Activated CD4-positive, alpha-beta T cell treated with anti-CD3 and anti-CD28 coated beads, Interleukin-2, amount 10 ng/mL, durations not matched to agents 24 days and 14 days (primary cell): ENCODE results near the gene NEU2. TPM values are rescaled to one million over a fixed set of nuclear protein-coding genes. Genes with fewer than 3 reads are reported as not detected.
"Not testable (repeated sequence)": the region's sequence is repeated elsewhere in the genome, so short reads cannot be mapped to it uniquely, and the experiment has no call there.

ENCODE experiments used
- DNase-seq: peaks from one replicate; pipeline ENCODE4 v3.0.0; 2022
- H3K27ac Mint-ChIP-seq: one replicate; pipeline ENCODE4 v1.8.0; 2022; ENCODE audit warnings: mild to moderate bottlenecking, mixed read lengths
- H3K27me3 Mint-ChIP-seq: one replicate; pipeline ENCODE4 v1.8.0; 2022; ENCODE audit warnings: mixed read lengths
- H3K36me3 Mint-ChIP-seq: one replicate; pipeline ENCODE4 v1.8.0; 2022; ENCODE audit warnings: low read depth, mild to moderate bottlenecking, mixed read lengths
- H3K4me1 Mint-ChIP-seq: one replicate; pipeline ENCODE4 v1.8.0; 2021; ENCODE audit warnings: mixed read lengths
- H3K4me3 Mint-ChIP-seq: one replicate; pipeline ENCODE4 v1.8.0; 2022; ENCODE audit warnings: mild to moderate bottlenecking, moderate library complexity, mixed read lengths
- H3K9me3 Mint-ChIP-seq: one replicate; pipeline ENCODE4 v1.8.0; 2021; ENCODE audit warnings: mixed read lengths
- intact Hi-C: fragments of 100-400 bp; cut with micrococcal nuclease; formaldehyde crosslinking; loops from one replicate; pipeline ENCODE4 v1.15.1; 2023
- total RNA-seq: library from RNA; stranded (reverse); gene quantifications from 2 replicates; pipeline ENCODE4 v1.2.3, GENCODE V29; 2022

NEU2 gene
- total RNA-seq, 1 donor from 2014 or later, result not detected

DNA sequence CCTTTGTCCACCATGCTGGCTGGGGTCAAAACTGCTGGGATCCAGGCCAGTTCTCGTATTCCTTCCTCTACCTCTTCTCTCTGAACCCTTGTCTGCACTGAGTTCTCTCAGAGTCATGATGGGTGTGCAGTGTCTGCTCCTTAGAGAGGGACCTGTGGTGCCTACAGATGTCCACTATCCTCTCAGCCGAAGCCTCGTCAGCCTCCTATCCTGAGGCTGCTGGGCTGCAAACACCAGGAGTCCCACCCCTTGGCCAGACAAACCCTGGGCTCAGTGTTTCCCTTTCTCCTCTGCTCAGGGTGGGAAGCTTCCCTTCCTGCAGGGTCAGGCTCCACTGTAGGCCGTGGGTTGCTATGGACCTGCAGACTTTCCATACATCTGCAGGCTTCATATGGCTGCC, 30.0 kb downstream of the NEU2 start:
- no peak for DNase-seq
- H3K36me3 Mint-ChIP-seq, result peaks cover 29% of the 10 kb centered on the region
- intact Hi-C loops, result loop anchor here (5.0 to 10.0 kb wide), 3 partner anchors 35 to 368 kb away; partner anchors contain the start of gene GIGYF2
- peaks cover 56% of the 10 kb centered on the region for H3K4me1 Mint-ChIP-seq
- H3K4me3 Mint-ChIP-seq, result peak overlapping the region; percentile 95
- no peaks in the 10 kb centered on the region for H3K27me3 Mint-ChIP-seq
- H3K9me3 Mint-ChIP-seq, result peaks cover 4% of the 10 kb centered on the region
- peak overlapping the region; percentile 98 for H3K27ac Mint-ChIP-seq

DNA sequence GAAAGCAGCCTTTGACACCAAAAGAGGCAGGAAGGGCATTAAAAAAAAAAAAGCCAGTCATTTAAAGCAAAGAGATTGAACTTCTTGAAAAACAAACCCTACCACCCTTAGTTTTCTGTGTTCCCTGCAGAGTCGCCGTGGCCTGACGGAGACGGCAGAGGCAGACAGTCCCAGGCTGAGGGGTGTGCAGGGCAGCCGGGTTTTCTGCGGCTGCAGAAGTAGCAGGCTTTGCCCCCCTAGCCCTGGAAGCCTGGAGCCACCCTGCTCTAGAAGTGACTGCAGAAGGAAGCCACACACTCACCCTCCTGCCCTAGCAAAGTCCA, 30.4 kb downstream of the NEU2 start:
- H3K4me1 Mint-ChIP-seq, result peaks cover 56% of the 10 kb centered on the region
- intact Hi-C loops, result loop anchor here (5.0 to 10.0 kb wide), 3 partner anchors 34 to 368 kb away; partner anchors contain the start of gene GIGYF2
- peak overlapping the region; percentile 98 for H3K27ac Mint-ChIP-seq
- H3K9me3 Mint-ChIP-seq, result peaks cover 4% of the 10 kb centered on the region
- no peak for DNase-seq
- peaks cover 33% of the 10 kb centered on the region for H3K36me3 Mint-ChIP-seq
- H3K27me3 Mint-ChIP-seq, result no peaks in the 10 kb centered on the region
- peak overlapping the region; percentile 95 for H3K4me3 Mint-ChIP-seq

- Mint-ChIP-seq H3K27ac (peak overlapping the region; percentile 98), H3K27me3 (no peaks in the 10 kb centered on the region), H3K4me3 (peak overlapping the region; percentile 95), H3K36me3 (peaks cover 34% of the 10 kb centered on the region), H3K4me1 (peaks cover 56% of the 10 kb centered on the region), H3K9me3 (peaks cover 4% of the 10 kb centered on the region)
- intact Hi-C loops, result loop anchor here (5.0 to 10.0 kb wide), 3 partner anchors 34 to 369 kb away; partner anchors contain the start of gene GIGYF2
- peak; percentile 69 for DNase-seq
These were observed 30.9 kb downstream of the NEU2 start for GRCh38 chr2:233063269-233063975.

DNA sequence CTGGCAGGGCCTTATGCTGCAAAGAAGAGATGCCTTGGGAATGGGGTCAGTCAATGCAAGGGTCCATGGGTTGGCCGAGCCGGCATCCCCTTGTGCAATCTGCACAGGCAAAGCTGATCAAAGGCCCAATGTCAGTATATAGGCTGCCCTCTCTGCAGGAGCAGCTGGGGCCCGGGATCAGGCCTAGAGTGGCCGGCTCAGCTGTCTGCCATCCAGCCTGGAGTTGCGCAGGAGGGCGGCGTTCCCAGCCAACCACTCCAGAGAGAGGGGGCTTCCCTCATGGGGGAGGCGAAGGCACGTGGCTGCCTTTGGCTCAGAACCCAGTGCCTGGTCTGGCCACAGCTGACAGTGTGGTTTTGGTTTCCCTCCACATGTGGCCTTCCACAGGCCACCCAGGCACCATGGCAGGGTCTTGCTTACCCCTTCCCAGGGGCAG, 31.5 kb downstream of the NEU2 start:
- Mint-ChIP-seq H3K27me3 (no peaks in the 10 kb centered on the region), H3K27ac (peak overlapping the region; percentile 34), H3K36me3 (peaks cover 40% of the 10 kb centered on the region), H3K4me3 (peak overlapping the region; percentile 95), H3K9me3 (peaks cover 4% of the 10 kb centered on the region), H3K4me1 (peaks cover 61% of the 10 kb centered on the region)
- intact Hi-C loops, result loop anchor here (5.0 to 10.0 kb wide), 3 partner anchors 33 to 369 kb away; partner anchors contain the start of gene GIGYF2
- DNase-seq, result no peak

DNA sequence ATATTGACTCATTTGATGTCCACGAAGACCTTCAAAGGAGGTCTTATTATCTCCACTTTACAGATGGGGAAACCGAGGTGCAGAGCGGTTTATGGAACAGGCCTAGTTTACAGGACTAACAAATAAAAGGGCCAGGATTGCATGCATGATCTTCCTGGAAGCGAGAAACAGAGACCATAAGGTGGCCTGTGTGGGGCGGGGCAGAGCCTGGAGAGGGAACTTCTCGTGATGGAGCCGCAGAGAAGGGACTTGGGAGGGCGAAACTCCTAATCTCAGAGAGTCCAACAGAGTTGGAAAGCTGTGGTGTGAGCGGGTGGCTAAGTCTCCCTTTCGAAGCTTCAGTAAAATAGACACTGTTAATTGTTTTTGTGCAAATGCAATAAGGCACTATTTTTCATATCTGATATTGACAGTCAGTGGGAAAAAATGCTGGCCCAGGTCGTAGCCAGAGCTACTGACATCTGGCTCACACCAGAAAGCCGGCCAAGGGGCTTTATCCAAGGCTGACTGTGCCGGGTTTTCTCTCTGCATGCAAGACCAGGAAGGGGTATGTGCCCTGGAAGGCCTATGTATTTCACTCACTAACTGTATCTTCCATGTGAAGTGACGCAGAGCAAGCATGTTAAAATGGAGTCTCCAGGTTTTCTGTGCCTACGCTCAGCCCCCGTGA, 32.2 kb downstream of the NEU2 start:
- H3K36me3 Mint-ChIP-seq, result peaks cover 43% of the 10 kb centered on the region
- intact Hi-C loops, result loop anchor here (5.0 to 10.0 kb wide), 3 partner anchors 33 to 370 kb away; partner anchors contain the start of gene GIGYF2
- peaks cover 4% of the 10 kb centered on the region for H3K9me3 Mint-ChIP-seq
- no peak overlapping the region for H3K4me3 Mint-ChIP-seq
- H3K27ac Mint-ChIP-seq, result no peak overlapping the region
- H3K27me3 Mint-ChIP-seq, result no peaks in the 10 kb centered on the region
- DNase-seq, result no peak
- H3K4me1 Mint-ChIP-seq, result peaks cover 60% of the 10 kb centered on the region

- H3K36me3 Mint-ChIP-seq, result peaks cover 46% of the 10 kb centered on the region
- H3K27me3 Mint-ChIP-seq, H3K4me3 Mint-ChIP-seq, H3K27ac Mint-ChIP-seq, H3K9me3 Mint-ChIP-seq, DNase-seq: not testable (repeated sequence)
- intact Hi-C loops, result loop anchor here (10.0 kb wide), 1 partner anchor 370 kb away; the partner anchor contains the start of gene GIGYF2
- peaks cover 57% of the 10 kb centered on the region for H3K4me1 Mint-ChIP-seq
These were observed 32.7 kb downstream of the NEU2 start for GRCh38 chr2:233065200-233065589.

DNA sequence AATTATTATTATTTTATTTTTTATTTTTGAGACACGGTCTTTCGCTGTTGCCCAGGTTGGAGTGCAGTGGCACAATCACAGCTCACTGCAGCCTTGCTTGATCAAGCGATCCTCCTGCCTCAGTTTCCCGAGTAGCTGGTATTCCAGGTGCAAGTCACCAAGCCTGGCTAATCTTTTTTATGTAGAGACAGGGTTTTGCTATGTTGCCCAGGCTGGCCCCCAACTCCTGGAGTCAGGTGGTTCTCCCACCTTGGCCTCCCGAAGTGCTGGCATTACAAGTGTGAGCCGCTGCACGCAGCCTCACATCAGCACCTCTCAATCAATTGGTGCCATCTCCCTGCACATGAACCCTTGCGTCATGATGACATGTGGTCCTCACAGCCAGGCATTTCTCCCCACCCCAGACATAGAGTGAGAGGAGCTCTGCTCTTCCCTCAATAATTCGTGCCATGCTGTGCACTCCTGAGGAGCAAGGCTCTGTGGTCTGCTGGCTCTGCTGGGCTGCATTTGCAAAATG, 33.5 kb downstream of the NEU2 start:
- DNase-seq, result no peak
- Mint-ChIP-seq H3K27me3 (no peaks in the 10 kb centered on the region), H3K9me3 (peaks cover 4% of the 10 kb centered on the region), H3K36me3 (peaks cover 54% of the 10 kb centered on the region), H3K4me1 (peaks cover 58% of the 10 kb centered on the region), H3K4me3 (no peak overlapping the region), H3K27ac (no peak overlapping the region)
- intact Hi-C loops, result loop anchor here (10.0 kb wide), 1 partner anchor 371 kb away; the partner anchor contains the start of gene GIGYF2

GRCh38 chr2:233068762-233069418, 36.4 kb downstream of the NEU2 start:
- Mint-ChIP-seq H3K4me3 (no peak overlapping the region), H3K27me3 (no peaks in the 10 kb centered on the region), H3K9me3 (peaks cover 8% of the 10 kb centered on the region), H3K4me1 (peaks cover 38% of the 10 kb centered on the region), H3K27ac (peak overlapping the region; percentile 55), H3K36me3 (peaks cover 57% of the 10 kb centered on the region)
- no peak for DNase-seq
- intact Hi-C loops, result loop anchor here (10.0 kb wide), 1 partner anchor 374 kb away; the partner anchor contains the start of gene GIGYF2

DNA sequence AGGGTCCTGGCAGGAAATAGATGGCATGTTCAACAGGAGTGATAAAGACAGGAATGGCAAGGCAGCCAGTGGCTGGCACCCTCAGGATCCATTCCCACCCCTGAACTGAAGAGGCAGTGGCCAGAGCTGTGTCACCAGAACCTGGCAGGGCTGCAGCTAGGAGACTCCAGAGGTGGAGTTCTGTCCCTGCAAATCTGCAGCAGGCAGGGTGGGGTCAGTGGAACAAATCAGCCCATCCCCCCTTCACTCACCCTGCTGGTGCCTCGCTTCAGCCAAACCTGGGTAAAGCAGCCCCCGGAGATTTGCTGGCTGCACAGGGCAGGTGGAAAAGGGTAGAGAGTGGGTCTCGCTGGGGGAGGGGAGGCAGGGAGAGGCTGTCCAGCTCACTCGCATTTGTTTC, 40.4 kb downstream of the NEU2 start:
- Mint-ChIP-seq H3K9me3 (peaks cover 4% of the 10 kb centered on the region), H3K36me3 (peaks cover 35% of the 10 kb centered on the region), H3K4me1 (peaks cover 20% of the 10 kb centered on the region), H3K27ac (peak overlapping the region; percentile 22), H3K27me3 (no peaks in the 10 kb centered on the region), H3K4me3 (no peak overlapping the region)
- intact Hi-C loops, result no loop called here
- DNase-seq, result no peak

DNA sequence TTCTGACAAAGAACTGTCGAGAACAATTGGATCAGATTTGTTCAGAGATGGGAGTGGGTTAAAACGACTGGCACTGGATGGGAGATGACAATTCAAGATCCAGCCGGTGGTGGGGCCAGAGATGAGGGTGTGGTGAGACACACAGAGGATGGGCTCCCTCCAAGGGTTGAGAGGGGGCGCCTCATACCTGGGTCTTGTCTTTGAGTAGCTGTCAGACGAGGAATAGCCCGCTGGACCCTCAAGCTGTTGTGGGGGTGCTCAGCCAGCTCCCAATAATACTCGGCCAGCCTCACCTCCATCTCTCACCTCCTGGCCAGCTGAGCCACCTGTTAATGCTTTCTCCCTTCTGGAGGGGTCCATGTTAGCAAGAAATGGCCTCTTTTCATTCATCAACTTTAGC, 41.6 kb downstream of the NEU2 start:
- intact Hi-C loops, result no loop called here

DNA sequence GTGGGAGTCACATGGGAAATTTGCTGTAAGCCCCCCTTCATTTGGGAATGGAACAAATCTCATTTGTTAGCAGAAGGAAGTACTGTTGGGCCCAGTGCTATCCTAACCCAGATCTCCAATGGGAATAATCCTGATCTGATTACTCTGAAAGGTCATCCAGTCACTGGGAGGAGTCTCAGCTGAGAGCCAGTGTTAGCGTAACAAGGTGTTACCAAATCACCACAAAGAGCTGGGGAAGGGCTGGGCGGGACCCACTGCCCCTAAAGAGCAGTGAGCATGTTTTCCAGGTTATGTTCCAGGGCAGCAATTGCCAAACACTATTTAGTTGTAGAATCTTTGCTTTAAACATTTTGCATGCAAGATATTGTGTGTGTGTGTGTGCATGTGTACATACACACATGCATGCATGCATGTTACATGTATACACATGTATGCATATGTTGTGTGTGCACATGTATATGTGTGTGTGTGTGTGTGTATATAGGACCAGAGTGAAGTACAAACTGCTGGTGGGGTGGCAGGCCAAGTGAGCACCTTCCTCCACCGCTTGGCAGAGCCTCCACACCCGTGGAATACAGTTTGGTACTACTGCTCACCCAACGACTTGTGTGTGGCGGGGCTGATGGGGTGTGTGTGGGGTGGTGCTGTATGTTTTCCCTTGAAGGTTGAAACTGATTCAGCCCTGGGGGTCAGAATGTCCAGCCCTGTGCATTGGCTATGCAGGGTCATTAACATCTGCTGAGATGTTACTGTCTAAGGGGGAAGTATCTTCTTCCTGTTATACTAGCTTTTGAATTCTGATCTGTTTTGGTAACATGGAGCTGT, 42.9 kb downstream of the NEU2 start:
- intact Hi-C loops, result no loop called here
- peaks cover 4% of the 10 kb centered on the region for H3K9me3 Mint-ChIP-seq
- no peaks in the 10 kb centered on the region for H3K27me3 Mint-ChIP-seq
- H3K27ac Mint-ChIP-seq, result no peak overlapping the region
- peaks cover 28% of the 10 kb centered on the region for H3K36me3 Mint-ChIP-seq
- H3K4me1 Mint-ChIP-seq, result peaks cover 24% of the 10 kb centered on the region
- no peak overlapping the region for H3K4me3 Mint-ChIP-seq
- no peak for DNase-seq

More for the DNA sequence above, 41.6 kb downstream of the NEU2 start:
- H3K9me3 Mint-ChIP-seq, result peaks cover 4% of the 10 kb centered on the region
- no peak overlapping the region for H3K4me3 Mint-ChIP-seq
- H3K27ac Mint-ChIP-seq, result no peak overlapping the region
- peaks cover 19% of the 10 kb centered on the region for H3K4me1 Mint-ChIP-seq
- no peaks in the 10 kb centered on the region for H3K27me3 Mint-ChIP-seq
- no peak for DNase-seq
- peaks cover 29% of the 10 kb centered on the region for H3K36me3 Mint-ChIP-seq

GRCh38 chr2:233075966-233076339, 43.5 kb downstream of the NEU2 start:
- Mint-ChIP-seq H3K36me3 (peaks cover 24% of the 10 kb centered on the region), H3K27ac (no peak overlapping the region), H3K27me3 (no peaks in the 10 kb centered on the region), H3K9me3 (peaks cover 4% of the 10 kb centered on the region), H3K4me1 (peaks cover 25% of the 10 kb centered on the region), H3K4me3 (no peak overlapping the region)
- peak; percentile 83 for DNase-seq
- intact Hi-C loops, result no loop called here

- peaks cover 32% of the 10 kb centered on the region for H3K4me1 Mint-ChIP-seq
- intact Hi-C loops, result no loop called here
- peaks cover 25% of the 10 kb centered on the region for H3K36me3 Mint-ChIP-seq
- no peaks in the 10 kb centered on the region for H3K27me3 Mint-ChIP-seq
- peaks cover 2% of the 10 kb centered on the region for H3K9me3 Mint-ChIP-seq
- no peak for DNase-seq
- H3K27ac Mint-ChIP-seq, result no peak overlapping the region
- H3K4me3 Mint-ChIP-seq, result no peak overlapping the region
These were observed 44.3 kb downstream of the NEU2 start for GRCh38 chr2:233076749-233077148.
